PC-9 (cell line): Measurements from ENCODE around the gene GRWD1.

Source experiments
- EZH2 ChIP-seq: fragments of 200-600 bp; sonication (generic); IDR thresholded peaks from 2 replicates; pipeline ENCODE4 v1.8.0; 2017; ENCODE audit warnings: antibody characterized with exemption, low read depth
- TF ChIP-seq, protein P1 (sequence below): fragments of 200-600 bp; sonication (generic); conservative IDR thresholded peaks from 2 replicates; pipeline ENCODE4 v1.6.1; 2017; ENCODE audit warnings: mixed run types, antibody characterized with exemption, mild to moderate bottlenecking, moderate library complexity

DNA sequence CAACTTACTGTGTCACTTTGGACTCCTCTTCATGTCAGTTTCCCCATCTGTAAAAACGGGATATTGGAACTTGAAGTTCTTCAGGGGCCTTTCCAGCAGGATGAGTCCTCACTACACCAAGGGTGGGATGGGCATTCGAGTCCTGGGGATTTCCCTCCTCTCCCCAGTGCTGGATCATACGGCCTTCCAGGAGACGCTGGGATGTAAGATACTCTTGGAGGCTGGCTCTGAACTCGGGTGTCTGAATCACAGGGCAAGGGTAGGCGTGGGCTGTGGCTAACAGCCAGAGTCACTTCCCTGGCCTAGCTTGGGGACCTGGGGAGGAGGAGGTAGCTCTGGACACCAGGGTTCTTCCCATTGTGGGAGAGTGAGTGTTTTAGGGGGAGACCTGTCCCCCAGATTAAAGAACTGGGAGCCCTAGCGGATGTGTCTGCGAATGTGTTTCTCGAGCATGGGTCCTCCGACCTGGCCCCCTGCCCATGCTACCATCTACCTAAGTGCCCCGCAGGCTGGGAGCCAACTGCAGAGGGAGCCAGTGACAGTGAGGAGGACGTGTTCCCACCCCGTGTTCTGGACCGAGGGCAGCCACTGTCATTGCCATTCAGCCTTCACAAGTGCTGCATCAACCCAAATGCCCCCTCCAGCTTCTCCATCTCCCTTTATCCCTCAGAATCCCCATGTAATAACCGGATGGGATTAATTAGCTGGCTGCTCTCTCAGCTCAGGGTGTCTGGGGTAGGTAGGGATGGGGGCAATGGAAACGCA, 21.0 kb downstream of the GRWD1 start:
- TF ChIP-seq EZH2, result no peak
- TF ChIP-seq, protein P1, sequence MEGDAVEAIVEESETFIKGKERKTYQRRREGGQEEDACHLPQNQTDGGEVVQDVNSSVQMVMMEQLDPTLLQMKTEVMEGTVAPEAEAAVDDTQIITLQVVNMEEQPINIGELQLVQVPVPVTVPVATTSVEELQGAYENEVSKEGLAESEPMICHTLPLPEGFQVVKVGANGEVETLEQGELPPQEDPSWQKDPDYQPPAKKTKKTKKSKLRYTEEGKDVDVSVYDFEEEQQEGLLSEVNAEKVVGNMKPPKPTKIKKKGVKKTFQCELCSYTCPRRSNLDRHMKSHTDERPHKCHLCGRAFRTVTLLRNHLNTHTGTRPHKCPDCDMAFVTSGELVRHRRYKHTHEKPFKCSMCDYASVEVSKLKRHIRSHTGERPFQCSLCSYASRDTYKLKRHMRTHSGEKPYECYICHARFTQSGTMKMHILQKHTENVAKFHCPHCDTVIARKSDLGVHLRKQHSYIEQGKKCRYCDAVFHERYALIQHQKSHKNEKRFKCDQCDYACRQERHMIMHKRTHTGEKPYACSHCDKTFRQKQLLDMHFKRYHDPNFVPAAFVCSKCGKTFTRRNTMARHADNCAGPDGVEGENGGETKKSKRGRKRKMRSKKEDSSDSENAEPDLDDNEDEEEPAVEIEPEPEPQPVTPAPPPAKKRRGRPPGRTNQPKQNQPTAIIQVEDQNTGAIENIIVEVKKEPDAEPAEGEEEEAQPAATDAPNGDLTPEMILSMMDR, result no peak
